NCI-H526 (cell line): ENCODE results near the gene POU6F1.

Experiments
- DNase-seq, 2 experiments: peaks; one replicate each; lab custom pipeline; 2025; lab: John Stamatoyannopoulos, UW

Gene POU6F1

GRCh38 chr12:51163795-51164194 lies 54.1 kb downstream of the POU6F1 start:
- DNase-seq, result no peak

GRCh38 chr12:51162217-51162616 lies 55.6 kb downstream of the POU6F1 start:
- no peak for DNase-seq

- peak; percentile 13 to 36 for DNase-seq
These were observed 56.9 kb downstream of the POU6F1 start for GRCh38 chr12:51160814-51161459.

- DNase-seq, result no peak
These were observed 61.6 kb downstream of the POU6F1 start for GRCh38 chr12:51156245-51156765.

DNA sequence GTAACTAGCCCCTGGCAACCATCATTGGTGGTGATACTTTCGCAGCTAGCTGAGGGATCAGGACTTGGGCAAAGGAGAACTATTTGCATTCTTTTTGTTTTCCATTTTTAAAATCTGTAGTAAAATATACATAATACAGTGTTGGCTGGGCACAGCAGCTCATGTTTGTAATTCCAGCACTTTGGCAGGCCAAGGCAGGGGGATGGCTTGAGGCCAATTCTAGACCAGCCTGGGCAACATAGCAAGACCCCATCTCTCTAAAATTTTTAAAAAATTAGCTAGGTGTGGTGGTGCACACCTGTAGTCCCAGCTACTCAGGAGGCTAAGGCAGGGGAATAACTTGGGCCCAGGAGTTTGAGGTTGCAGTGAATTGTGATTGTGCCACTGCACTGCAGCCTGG lies 64.9 kb downstream of the POU6F1 start:
- DNase-seq, result no peak

GRCh38 chr12:51150777-51151176 lies 67.1 kb downstream of the POU6F1 start:
- DNase-seq, result no peak

DNA sequence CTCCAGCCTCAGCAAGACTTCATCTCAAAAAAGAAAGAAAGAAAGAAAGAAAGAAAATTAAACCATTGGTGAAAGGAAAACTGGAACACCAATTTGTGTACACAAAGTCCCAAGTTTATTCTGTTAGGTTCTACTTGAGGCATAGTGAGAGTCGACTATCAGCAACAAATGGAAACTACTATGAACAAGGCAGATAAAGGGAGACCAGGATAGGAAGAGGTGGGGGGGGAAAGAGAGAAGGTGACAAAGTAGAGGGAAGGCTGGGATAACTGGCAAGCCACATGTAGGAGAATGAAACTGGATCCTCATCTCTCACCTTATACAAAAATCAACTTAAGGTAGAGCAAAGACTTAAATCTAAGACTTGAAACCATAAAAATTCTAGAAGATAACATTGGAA lies 70.6 kb downstream of the POU6F1 start:
- DNase-seq, result no peak

DNA sequence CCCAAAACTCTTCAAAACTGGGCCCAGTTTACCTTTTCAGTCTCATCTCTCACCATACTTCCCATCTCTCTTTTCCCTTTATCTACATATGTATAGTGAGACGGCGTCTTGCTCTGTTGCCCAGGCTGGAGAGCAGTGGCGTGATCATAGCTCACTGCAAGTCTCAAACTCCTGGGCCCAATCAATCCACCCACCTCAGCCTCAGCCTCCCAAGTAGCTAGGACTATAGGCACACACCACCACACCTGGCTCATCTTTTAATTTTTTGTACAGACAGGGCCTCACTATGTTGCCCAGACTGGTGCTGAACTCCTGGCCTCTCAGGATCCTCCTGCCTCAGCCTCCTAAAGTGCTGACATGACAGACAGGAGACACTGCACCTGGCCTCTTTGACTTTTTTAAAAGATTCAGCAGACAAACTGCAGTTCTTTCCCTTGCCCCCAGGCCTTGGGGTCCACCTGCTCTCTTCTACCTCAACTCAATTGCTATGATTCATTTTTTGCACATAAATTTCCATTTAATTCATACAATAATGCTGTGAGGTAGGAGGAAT lies 78.5 kb downstream of the POU6F1 start:
- DNase-seq, result no peak
